Fibroblast of mammary gland (primary cell): ENCODE measurements around the gene MAP3K6.

ENCODE experiments used
- DNase-seq: peaks from one replicate; pipeline ENCODE4 v3.0.0-alpha.2; 2010; ENCODE audit warnings: low read depth
- H3K4me3 ChIP-seq: 2 replicates; pipeline ENCODE4 v1.5.1; 2011; ENCODE audit warnings: low read depth, mild to moderate bottlenecking, low read length, moderate library complexity; ENCODE audit not compliant: control insufficient read depth
- TF ChIP-seq, protein P1 (sequence below): conservative IDR thresholded peaks from 2 replicates; pipeline ENCODE4 v1.5.1; 2011; ENCODE audit warnings: low read depth, low read length, inconsistent platforms; ENCODE audit not compliant: control insufficient read depth, insufficient read depth

MAP3K6 gene

DNA sequence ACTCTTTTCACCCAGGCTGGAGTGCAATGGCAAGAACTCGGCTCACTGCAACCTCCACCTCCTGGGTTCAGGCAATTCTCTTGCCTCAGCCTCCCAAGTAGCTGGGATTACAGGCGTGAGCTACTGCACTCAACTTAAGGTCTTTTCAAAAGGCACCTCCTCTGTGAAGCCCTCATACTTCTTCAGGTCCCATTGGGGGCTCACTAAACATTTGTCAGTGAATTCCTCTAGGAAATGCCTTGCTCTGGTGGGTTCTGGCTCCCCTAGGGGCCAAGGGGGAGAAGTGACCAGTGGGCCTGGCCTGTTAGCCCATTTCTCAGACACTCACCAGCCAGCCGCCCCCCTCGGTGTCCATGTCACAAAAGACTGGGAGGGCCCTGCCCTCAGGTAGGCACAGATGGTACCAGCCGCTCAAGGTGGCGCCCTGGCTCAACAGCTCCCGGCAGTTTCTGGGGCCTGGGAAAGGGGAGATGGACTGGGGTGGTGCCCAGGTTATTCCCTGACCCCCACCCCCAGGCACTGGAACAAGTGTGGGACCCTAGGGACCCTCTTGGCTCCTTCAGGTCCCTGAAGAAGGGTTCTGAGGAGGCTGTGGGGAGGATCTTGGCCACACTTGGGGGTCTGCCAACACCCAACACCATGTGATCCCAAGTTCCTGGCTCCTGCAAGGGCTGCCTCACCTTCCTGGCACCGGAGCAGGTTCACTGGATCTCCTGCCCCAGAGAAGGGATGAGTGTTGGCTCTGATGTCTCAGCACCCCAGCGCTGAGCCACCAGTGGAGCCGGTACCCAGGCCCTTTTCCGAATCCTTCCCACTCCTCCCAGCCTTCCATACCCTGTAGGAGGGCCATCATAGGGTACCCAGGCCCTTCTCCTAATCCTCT is 6.3 kb upstream of the MAP3K6 start:
- no peak overlapping the region for H3K4me3 ChIP-seq
- TF ChIP-seq, protein P1, sequence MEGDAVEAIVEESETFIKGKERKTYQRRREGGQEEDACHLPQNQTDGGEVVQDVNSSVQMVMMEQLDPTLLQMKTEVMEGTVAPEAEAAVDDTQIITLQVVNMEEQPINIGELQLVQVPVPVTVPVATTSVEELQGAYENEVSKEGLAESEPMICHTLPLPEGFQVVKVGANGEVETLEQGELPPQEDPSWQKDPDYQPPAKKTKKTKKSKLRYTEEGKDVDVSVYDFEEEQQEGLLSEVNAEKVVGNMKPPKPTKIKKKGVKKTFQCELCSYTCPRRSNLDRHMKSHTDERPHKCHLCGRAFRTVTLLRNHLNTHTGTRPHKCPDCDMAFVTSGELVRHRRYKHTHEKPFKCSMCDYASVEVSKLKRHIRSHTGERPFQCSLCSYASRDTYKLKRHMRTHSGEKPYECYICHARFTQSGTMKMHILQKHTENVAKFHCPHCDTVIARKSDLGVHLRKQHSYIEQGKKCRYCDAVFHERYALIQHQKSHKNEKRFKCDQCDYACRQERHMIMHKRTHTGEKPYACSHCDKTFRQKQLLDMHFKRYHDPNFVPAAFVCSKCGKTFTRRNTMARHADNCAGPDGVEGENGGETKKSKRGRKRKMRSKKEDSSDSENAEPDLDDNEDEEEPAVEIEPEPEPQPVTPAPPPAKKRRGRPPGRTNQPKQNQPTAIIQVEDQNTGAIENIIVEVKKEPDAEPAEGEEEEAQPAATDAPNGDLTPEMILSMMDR = peak; percentile 36
- DNase-seq = no peak

DNA sequence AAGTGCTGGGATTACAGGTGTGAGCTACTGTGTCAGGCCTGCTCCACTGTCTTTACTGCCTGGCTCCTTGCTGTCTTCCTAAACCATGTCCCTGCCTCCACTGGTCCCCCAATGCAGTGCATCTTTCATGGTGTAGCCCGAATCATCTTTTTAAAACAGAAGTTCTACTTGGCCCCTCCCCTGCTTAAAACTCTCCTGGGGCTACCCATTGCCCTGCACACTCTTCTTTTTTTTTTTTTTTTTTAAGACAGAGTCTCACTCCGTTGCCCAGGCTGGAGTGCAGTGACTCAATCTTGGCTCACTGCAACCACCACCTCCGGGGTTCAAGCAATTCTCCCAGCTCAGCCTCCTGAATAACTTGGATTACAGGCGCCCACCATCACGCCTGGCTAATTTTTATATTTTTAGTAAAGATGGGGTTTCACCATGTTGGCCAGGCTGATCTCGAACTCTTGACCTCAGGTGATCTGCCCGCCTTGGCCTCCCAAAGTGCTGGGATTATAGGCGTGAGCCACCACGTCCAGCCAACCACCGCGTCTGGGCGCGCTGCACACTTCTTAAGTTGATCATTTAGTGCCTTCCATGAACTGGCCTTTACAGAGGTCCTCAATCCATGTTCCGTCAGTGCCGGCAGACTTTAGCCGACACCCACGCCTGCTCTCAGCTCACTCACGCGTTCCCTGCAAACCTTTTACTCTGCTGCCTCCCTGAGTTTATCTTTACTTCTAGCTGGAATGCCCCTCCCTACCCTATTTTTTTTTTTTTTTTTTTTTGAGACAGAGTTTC is 5.5 kb upstream of the MAP3K6 start:
- no peak overlapping the region for H3K4me3 ChIP-seq
- peak; percentile 47 for DNase-seq
- TF ChIP-seq, protein P1 = no peak

DNA sequence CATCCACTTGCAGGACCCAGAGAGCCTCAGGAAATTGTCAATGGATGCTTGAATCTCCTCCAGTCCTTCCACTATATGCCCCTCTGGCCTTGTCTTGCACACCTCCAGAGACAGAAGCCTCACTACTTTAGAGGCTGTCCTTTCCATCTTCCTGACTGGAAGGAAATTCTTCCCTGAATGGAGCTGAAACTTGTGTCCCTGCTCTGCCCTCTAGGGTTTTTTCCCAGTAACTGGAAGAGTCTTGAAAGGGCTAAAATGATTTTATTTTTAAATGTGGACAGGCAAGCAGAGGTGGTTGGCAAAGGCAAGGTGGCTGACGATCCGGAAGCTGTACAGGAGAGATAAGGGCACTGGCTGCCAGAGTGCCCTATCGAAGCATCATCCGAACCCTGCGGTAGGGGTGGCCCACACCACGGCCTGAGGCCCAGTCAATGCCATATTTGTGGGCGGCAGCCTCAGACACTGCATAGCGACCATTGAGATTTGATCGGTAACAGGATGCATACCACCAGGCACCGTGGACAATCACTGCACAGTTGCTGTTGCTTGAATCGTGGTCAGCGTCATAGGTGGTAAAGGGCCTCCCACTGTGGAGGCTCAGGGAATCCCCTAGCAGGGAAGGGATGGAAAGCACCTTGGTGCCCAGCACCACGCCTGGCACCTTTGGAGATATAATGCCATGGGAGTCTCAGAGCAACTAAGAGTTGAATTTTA is 2.3 kb upstream of the MAP3K6 start:
- H3K4me3 ChIP-seq = no peak overlapping the region

DNA sequence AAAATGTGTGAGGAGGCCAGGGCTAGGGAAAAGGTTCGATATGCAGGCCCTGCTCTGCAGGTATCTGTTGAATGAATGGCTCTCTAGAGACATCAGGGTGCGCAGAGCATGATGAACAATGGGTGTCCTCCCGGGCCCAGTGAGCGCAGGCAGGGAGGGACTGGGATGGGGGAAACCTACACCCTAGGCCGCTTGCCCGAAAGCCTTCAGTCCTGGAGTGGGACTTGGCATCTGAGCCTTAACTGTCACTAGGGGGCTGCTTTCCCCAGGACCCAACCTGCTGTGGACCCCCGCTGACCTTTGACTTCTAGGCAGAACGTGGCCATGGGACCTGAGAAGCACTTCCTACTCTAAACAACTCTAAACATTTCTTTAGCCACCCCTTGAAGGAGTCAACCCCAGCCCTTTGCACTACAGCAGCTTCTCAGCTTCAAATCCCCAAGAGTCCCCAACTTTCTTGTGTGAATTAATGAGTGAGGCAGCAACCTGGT is 444 bp upstream of the MAP3K6 start:
- H3K4me3 ChIP-seq = peak overlapping the region; percentile 53
- DNase-seq = no peak
- TF ChIP-seq, protein P1 = no peak

More for the DNA sequence above, 2.3 kb upstream of the MAP3K6 start:
- DNase-seq = peak; percentile 44
- TF ChIP-seq, protein P1 = peak; percentile 37

DNA sequence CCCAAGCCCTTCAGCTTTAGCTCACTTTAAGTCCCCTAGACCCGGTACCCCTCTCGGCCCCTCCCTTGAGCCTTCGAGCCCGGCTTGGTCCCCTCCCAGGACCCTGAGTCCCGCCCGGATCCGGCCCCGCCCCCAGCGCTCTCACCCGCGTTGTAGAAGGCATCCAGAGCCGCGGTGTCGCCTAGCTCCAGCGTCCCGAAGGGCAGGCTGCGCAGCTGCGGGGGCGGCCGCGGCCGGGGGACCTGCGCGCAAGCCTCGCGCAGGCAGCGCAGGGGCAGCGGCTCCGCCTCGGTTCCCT is 699 bp downstream of the MAP3K6 start:
- peak overlapping the region; percentile 76 for H3K4me3 ChIP-seq
- DNase-seq = peak; percentile 58
- TF ChIP-seq, protein P1 = no peak

DNA sequence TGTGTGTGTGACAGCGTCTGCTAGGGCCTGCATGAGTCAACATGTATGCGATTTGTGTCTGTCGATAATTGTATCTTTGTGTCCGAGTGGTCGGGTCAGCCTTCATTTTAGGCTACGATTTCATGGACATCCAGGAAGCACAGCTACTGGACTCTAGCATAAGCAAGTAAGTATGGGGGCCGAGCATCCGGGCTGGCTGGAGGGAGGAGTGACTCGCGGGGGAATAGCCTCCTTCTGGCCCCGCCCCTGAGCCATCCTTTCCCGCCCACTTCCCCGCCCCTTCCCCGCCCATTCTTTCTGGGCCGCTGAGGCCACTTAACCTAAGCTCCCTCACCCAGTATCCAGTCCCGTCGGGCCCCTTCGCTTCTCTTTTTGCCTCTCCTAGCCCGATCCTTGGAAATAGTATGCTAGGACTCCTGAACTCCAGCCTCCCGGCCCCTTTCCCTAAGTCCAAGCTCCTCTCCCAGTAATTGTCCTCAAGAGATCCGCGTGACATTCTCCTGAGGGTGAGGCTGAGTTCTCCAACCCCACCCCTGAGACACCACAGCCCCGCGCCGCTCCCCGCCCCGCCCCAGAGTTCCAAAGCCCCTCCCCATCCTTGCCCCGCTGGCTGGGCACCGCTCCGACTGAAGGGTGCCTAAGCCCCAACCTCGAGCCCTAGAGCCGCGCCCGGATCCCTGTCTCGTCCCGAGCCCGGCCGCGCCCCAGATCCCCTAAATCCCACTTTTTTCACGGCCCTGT is 1.2 kb downstream of the MAP3K6 start:
- peak overlapping the region; percentile 76 for H3K4me3 ChIP-seq
- DNase-seq = peak; percentile 86
- TF ChIP-seq, protein P1 = no peak
